C1 segment of cervical spinal cord (tissue), 14 donors: Measurements from ENCODE around the gene PCGF5.
"Not testable (repeated sequence)": the region's sequence is repeated elsewhere in the genome, so short reads cannot be mapped to it uniquely, and the experiment has no call there.

Experiments
- DNase-seq, 14 donors: peaks; one replicate each; lab custom pipeline; 2025; lab: John Stamatoyannopoulos, UW

The PCGF5 gene

GRCh38 chr10:91286572-91286971 is 66.1 kb downstream of the PCGF5 start:
- DNase-seq: no peak

- no peak for DNase-seq
These were observed 66.8 kb downstream of the PCGF5 start for GRCh38 chr10:91287276-91287675.

GRCh38 chr10:91287912-91288311 is 67.4 kb downstream of the PCGF5 start:
- no peak for DNase-seq

- DNase-seq: no peak
These were observed 68.8 kb downstream of the PCGF5 start for GRCh38 chr10:91289305-91289704.

- no peak for DNase-seq
These were observed 70.1 kb downstream of the PCGF5 start for GRCh38 chr10:91290607-91291006.

- no peak for DNase-seq
These were observed 73.9 kb downstream of the PCGF5 start for GRCh38 chr10:91294134-91294906.

- no peak for DNase-seq
These were observed 74.9 kb downstream of the PCGF5 start for GRCh38 chr10:91295346-91295745.

- DNase-seq: no peak
These were observed 76.0 kb downstream of the PCGF5 start for GRCh38 chr10:91296471-91296870.

- peak in 13 of 14 donors; percentile 22 to 66 (median 54) for DNase-seq
These were observed 77.9 kb downstream of the PCGF5 start for GRCh38 chr10:91298224-91298871.

- DNase-seq: no peak
These were observed 79.6 kb downstream of the PCGF5 start for GRCh38 chr10:91299999-91300575.

- not testable (repeated sequence) for DNase-seq
These were observed 82.5 kb downstream of the PCGF5 start for GRCh38 chr10:91302946-91303345.

GRCh38 chr10:91305979-91306378 is 85.5 kb downstream of the PCGF5 start:
- DNase-seq: not testable (repeated sequence)

GRCh38 chr10:91307489-91307888 is 87.0 kb downstream of the PCGF5 start:
- no peak for DNase-seq

GRCh38 chr10:91309711-91310110 is 89.2 kb downstream of the PCGF5 start:
- DNase-seq: no peak

GRCh38 chr10:91311601-91312381 is 91.3 kb downstream of the PCGF5 start:
- no peak for DNase-seq

- no peak for DNase-seq
These were observed 91.9 kb downstream of the PCGF5 start for GRCh38 chr10:91312382-91312733.

GRCh38 chr10:91313796-91314485 is 93.5 kb downstream of the PCGF5 start:
- DNase-seq: no peak

GRCh38 chr10:91316486-91316885 is 96.0 kb downstream of the PCGF5 start:
- no peak for DNase-seq

GRCh38 chr10:91317541-91317940 is 97.1 kb downstream of the PCGF5 start:
- no peak for DNase-seq

GRCh38 chr10:91319336-91319735 is 98.9 kb downstream of the PCGF5 start:
- no peak for DNase-seq

GRCh38 chr10:91323293-91323905 is 102.9 kb downstream of the PCGF5 start:
- not testable (repeated sequence) for DNase-seq
